ENCODE results near the gene LHX6. TPM values are rescaled to one million over a fixed set of nuclear protein-coding genes. Genes with fewer than 3 reads are reported as not detected.

Gene LHX6
- total RNA-seq, 1 experiment from 2014 or later: 0.62 TPM

DNA sequence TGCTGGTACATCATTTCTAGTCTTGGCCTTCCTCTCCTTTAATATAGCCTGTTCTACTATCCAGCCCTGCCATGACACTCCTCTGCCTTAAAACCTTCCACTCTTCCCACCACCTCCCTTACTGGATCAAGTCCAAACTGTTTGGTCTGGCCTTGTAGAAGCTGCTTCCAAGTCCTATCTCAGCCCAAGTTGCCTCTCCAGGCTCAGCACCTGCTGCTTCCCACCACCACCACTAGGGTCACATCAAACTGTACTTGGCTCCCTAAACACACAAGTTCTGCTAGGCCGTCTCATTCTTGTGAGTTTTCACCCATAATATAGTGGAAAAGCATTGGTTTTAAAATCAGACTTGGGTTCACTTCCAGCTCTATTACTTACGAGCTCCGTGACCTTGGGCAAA is 70.6 kb downstream of the LHX6 start:
- ATAC-seq (peak; percentile 76), DNase-seq (ENCODE audit: low read depth, low spot score) (peak; percentile 33)
- no peak overlapping the region for H3K27ac ChIP-seq (ENCODE audit: low read length)
- BruUV-seq (replicated peaks): no TSS peak
- TF ChIP-seq SIN3A (IDR thresholded peaks at IDR 0.05; ENCODE audit: borderline replicate concordance, insufficient read depth, low read depth, low read length): no peak
- peak; percentile 64 for TF ChIP-seq CTCF (IDR thresholded peaks at IDR 0.05)
- no peak overlapping the region for H3K4me3 ChIP-seq (ENCODE audit: low read depth in 2 of 2, low read length in 2 of 2)
- H3K4me1 ChIP-seq (ENCODE audit: control insufficient read depth, insufficient read depth, low read length): peaks cover 2% of the 10 kb centered on the region; the same call in 1 of the 2 replicates
- in situ Hi-C loops (cut with HindIII; ENCODE audit: low pct_unique_long_range_greater_than_20kb, low sequenced_read_pairs) (no loop called here), intact Hi-C loops (cut with micrococcal nuclease; ENCODE audit: unreplicated experiment) (no loop called here)
- ChIA-PET POLR2A (no interaction called here), CTCF (interaction anchor here (0.5 kb wide), 1 partner anchor 18 kb away, joined by 4 read pairs; no protein-coding TSS in a partner anchor)
- H3K9me3 ChIP-seq (ENCODE audit: control insufficient read depth, insufficient read depth, low read depth, low read length): 0 out of 2 replicates have a peak, but pooled peaks cover 2% of the 10 kb centered on the region
- H3K36me3 ChIP-seq (ENCODE audit: control insufficient read depth, insufficient read depth, low read length): peaks cover 5% of the 10 kb centered on the region
- no peaks in the 10 kb centered on the region for H3K27me3 ChIP-seq (ENCODE audit: control insufficient read depth, insufficient read depth, low read length)

DNA sequence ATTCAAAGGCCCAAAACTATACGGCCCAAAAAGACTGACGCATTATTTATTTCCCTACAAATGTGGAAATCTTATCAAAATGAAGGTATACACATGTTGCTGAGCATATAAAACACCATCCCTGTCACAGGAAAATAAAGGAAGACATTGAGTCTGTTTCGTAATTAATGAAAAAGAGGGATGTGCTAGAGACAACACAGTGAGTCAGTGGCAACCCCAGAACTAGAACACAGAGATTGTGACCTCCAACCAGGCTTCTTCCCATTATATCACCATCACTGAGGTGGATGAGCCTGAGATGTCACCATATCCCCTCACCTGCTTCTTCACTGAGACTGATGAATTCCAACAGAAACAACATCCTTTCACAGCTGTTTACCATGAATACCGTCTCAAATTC is 73.0 kb downstream of the LHX6 start:
- no peak overlapping the region for H3K4me3 ChIP-seq (ENCODE audit: low read depth in 2 of 2, low read length in 2 of 2)
- TF ChIP-seq CTCF (IDR thresholded peaks at IDR 0.05): no peak
- no peak for TF ChIP-seq TCF7L2 (IDR thresholded peaks at IDR 0.05; ENCODE audit: low read depth, low read length)
- TF ChIP-seq POLR2AphosphoS5 (IDR thresholded peaks at IDR 0.05; ENCODE audit: low read depth, low read length): no peak
- TF ChIP-seq SIN3A (IDR thresholded peaks at IDR 0.05; ENCODE audit: borderline replicate concordance, insufficient read depth, low read depth, low read length): no peak
- TF ChIP-seq REST (IDR thresholded peaks at IDR 0.05; ENCODE audit: insufficient read depth in 1 of 2, low read depth in 2 of 2, low read length in 1 of 2): no peak
- DNase-seq (ENCODE audit: low read depth, low spot score) (no peak), ATAC-seq (no peak)
- ChIA-PET POLR2A (no interaction called here), CTCF (interaction anchor here (0.6 kb wide), 1 partner anchor 298 kb away, joined by 4 read pairs; no protein-coding TSS in a partner anchor)
- intact Hi-C loops (cut with micrococcal nuclease; ENCODE audit: unreplicated experiment) (no loop called here), in situ Hi-C loops (cut with HindIII; ENCODE audit: low pct_unique_long_range_greater_than_20kb, low sequenced_read_pairs) (no loop called here)
- H3K9me3 ChIP-seq (ENCODE audit: control insufficient read depth, insufficient read depth, low read depth, low read length): no peaks in the 10 kb centered on the region
- H3K27me3 ChIP-seq (ENCODE audit: control insufficient read depth, insufficient read depth, low read length): no peaks in the 10 kb centered on the region
- H3K36me3 ChIP-seq (ENCODE audit: control insufficient read depth, insufficient read depth, low read length): peaks cover 5% of the 10 kb centered on the region
- no peak overlapping the region for H3K27ac ChIP-seq (ENCODE audit: low read length)
- no TSS peak for BruUV-seq (replicated peaks)
- H3K4me1 ChIP-seq (ENCODE audit: control insufficient read depth, insufficient read depth, low read length): peaks cover 2% of the 10 kb centered on the region; the same call in 1 of the 2 replicates

Other genes with a start within 250 kb of the LHX6 start
- 1.1 TPM for gene TTLL11, start 135.6 kb downstream of the LHX6 start, total RNA-seq (2021; ENCODE audit: unreplicated experiment)
- gene NDUFA8, start 69.2 kb downstream of the LHX6 start, total RNA-seq (2021; ENCODE audit: unreplicated experiment): 55.5 TPM
- not detected for gene MORN5, start 69.0 kb downstream of the LHX6 start, total RNA-seq (2021; ENCODE audit: unreplicated experiment)
- gene RBM18, start 35.9 kb upstream of the LHX6 start, total RNA-seq (2021; ENCODE audit: unreplicated experiment): 19.2 TPM
- 28.4 TPM for gene MRRF, start 35.9 kb upstream of the LHX6 start, total RNA-seq (2021; ENCODE audit: unreplicated experiment)
- 61.2 TPM for gene PTGS1, start 142.1 kb upstream of the LHX6 start, total RNA-seq (2021; ENCODE audit: unreplicated experiment)
- gene OR1J1, start 249.0 kb upstream of the LHX6 start, total RNA-seq (2021; ENCODE audit: unreplicated experiment): not detected

Data from Panc1 (cell line).